ENCODE data around the gene B4GALNT1. TPM values are rescaled to one million over a fixed set of nuclear protein-coding genes. Genes with fewer than 3 reads are reported as not detected.
"Not testable (repeated sequence)": the region's sequence is repeated elsewhere in the genome, so short reads cannot be mapped to it uniquely, and the experiment has no call there.

B4GALNT1 gene
- total and polyA plus RNA-seq, 10 donors = 0.39 to 2.2 (median 0.88) TPM

DNA sequence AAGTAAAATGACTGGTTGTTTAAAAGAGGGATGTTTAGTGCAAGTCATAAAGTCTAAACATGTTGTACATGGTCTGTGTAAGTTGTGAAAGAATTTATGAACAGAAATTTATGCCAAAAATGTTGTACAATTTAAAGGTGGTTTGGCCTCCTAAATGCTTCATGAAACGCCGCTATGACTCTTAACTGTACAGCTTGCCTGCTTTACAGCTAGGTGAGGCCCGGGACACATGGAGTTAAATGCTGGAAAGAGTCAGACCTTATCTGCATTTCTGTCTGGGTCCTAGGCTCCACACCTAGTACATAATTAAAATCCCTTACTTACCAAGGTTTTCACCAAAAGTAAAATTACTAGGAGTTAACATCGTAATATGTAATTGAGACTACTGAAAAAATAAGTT, 28.4 kb upstream of the B4GALNT1 start:
- 87 to 94% (median 90%) methylated on average over 4 of the region's 4 CpGs for WGBS, 5 donors
- H3K4me3 ChIP-seq = no peak overlapping the region
- H3K27me3 ChIP-seq (replicated peaks in 1 of 7) = no peaks in the 10 kb centered on the region
- intact Hi-C loops (cut with DNase I; ENCODE audit: low total_unique reads) = no loop called here
- no peak overlapping the region for H3K27ac ChIP-seq
- TF ChIP-seq CTCF (IDR thresholded peaks at IDR 0.05 in 8 of 11, conservative IDR thresholded peaks at IDR 0.05 in 3 of 11) (no peak), POLR2AphosphoS5 (IDR thresholded peaks at IDR 0.05) (no peak), POLR2A (IDR thresholded peaks at IDR 0.05) (no peak)
- H3K4me1 ChIP-seq = no peaks in the 10 kb centered on the region
- no peaks in the 10 kb centered on the region for H3K36me3 ChIP-seq
- peaks cover 0 to 12% (median 4%) of the 10 kb centered on the region in 8 donors for H3K9me3 ChIP-seq
- no peak for DNase-seq

DNA sequence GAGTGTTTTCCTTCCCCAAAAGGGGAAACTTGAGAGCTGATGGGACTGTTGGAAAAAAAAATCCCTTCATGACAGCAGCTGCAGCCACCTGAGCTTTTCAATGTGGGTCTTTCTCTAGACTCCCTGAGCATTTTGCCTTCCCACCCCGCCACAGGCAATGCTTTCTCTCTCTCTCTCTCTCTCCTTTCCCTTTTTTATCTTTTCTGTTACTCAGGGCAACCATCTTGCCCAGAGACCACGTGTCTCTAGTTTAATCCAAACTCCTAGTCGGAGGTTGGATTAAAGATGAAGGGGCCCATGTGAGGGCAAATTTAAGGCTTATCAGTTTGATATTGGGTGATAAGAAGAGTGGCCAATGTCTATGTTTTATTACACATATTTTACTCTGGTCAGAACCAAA, 25.9 kb upstream of the B4GALNT1 start:
- peaks cover 0 to 9% (median 0%) of the 10 kb centered on the region in 7 donors for H3K27me3 ChIP-seq (replicated peaks in 1 of 7)
- no peaks in the 10 kb centered on the region for H3K4me1 ChIP-seq
- intact Hi-C loops (cut with DNase I; ENCODE audit: low total_unique reads) = no loop called here
- 62 to 74% (median 65%) methylated on average over 3 of the region's 3 CpGs for WGBS, 5 donors
- peaks cover 0 to 16% (median 10%) of the 10 kb centered on the region in 8 donors for H3K9me3 ChIP-seq
- H3K27ac ChIP-seq = no peak overlapping the region
- DNase-seq = no peak
- no peak for TF ChIP-seq CTCF (IDR thresholded peaks at IDR 0.05 in 8 of 11, conservative IDR thresholded peaks at IDR 0.05 in 3 of 11)
- no peak for TF ChIP-seq POLR2AphosphoS5 (IDR thresholded peaks at IDR 0.05)
- TF ChIP-seq POLR2A (IDR thresholded peaks at IDR 0.05) = no peak
- H3K36me3 ChIP-seq = no peaks in the 10 kb centered on the region
- H3K4me3 ChIP-seq = no peak overlapping the region

DNA sequence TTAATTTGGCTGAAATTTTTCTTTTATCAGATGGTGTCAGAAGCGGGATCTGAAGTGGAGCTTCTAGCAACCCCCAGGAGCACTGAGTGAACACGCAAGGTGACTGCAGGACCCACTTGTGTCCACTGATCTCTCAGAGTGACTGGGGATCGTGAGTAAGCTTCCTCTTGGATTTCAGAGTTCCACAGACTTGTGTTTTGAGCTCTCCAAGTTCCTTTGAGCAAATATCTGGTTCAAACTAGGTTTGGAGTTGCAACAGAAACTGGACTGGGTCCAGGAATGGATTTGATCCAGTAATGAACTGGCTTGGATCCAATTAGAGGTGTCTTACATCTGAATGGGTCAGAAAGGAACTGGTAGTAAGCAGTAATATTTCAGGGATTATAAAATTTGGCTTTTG, 24.7 kb upstream of the B4GALNT1 start:
- TF ChIP-seq POLR2A (IDR thresholded peaks at IDR 0.05) = no peak
- TF ChIP-seq CTCF (IDR thresholded peaks at IDR 0.05 in 8 of 11, conservative IDR thresholded peaks at IDR 0.05 in 3 of 11) = no peak
- TF ChIP-seq POLR2AphosphoS5 (IDR thresholded peaks at IDR 0.05) = no peak
- no peak for DNase-seq

GRCh38 chr12:57656408-57656807, 23.4 kb upstream of the B4GALNT1 start:
- DNase-seq; intact Hi-C loops (cut with DNase I; ENCODE audit: low total_unique reads); H3K36me3 ChIP-seq; H3K4me1 ChIP-seq; H3K4me3 ChIP-seq; H3K27ac ChIP-seq; H3K27me3 ChIP-seq (replicated peaks in 1 of 7): not testable (repeated sequence)
- WGBS, 5 donors = 69 to 91% (median 83%) methylated on average over 4 of the region's 4 CpGs
- H3K9me3 ChIP-seq = peaks cover 0 to 23% (median 16%) of the 10 kb centered on the region in 8 donors

More for the DNA sequence above, 24.7 kb upstream of the B4GALNT1 start:
- Histone ChIP-seq H3K4me3 (no peak overlapping the region), H3K9me3 (peaks cover 0 to 27% (median 17%) of the 10 kb centered on the region in 8 donors), H3K27me3 (replicated peaks in 1 of 7) (peaks cover 0 to 9% (median 0%) of the 10 kb centered on the region in 7 donors), H3K4me1 (no peaks in the 10 kb centered on the region), H3K36me3 (no peaks in the 10 kb centered on the region), H3K27ac (no peak overlapping the region)
- intact Hi-C loops (cut with DNase I; ENCODE audit: low total_unique reads) = no loop called here
- 60 to 72% (median 65%) methylated on average over 3 of the region's 3 CpGs for WGBS, 5 donors
